ENCODE data around the gene ADGRL3. TPM values are rescaled to one million over a fixed set of nuclear protein-coding genes. Genes with fewer than 3 reads are reported as not detected.
A peak's percentile ranks its signal among the peaks of the same experiment; 100 is the strongest.

Gene ADGRL3
- total RNA-seq, 1 donor from 2014 or later: 44.8 TPM

DNA sequence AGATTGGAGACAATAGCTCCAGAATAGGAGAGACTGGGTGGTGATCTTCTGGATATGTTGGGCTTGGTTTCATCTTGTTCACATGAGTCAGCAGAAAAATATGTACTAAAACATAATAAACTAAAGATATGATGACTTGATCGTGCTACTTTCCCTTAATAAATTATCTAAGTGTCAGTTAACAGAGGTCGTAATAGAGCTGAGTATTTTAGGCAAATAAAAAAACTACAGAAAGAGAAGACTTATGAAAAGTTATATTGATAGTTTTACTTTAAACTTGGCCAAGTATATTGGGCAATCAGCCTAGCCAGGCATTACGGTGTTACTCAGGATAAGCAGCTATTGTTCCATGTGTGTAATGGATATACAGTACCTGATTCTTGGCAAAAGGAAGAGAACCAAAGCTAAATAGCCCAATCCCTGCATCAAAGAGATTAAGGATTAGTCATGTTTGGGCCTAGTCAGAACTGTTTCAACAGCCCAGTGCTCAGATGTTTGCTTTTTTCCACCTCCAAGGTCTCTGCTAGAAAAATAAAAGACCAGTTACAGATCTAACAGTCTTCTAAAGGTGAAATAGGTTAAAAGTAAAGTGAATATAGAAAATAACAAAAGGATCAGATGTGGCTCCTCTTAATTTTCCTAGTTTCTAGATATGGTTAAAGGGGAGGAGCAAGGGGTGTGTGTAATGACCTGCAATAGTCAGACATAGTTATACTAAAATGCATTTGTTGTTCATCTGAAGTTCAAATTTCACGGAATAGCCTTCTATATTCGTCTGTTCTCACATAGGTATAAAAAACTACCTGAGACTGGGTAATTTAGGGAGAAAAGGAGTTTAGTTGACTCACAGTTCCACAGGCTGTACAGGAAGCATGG is 262.6 kb downstream of the ADGRL3 start:
- Mint-ChIP-seq H3K4me3 (ENCODE audit: unreplicated experiment) (no peak overlapping the region), H3K27ac (ENCODE audit: unreplicated experiment) (peak overlapping the region; percentile 57), H3K9me3 (ENCODE audit: unreplicated experiment) (no peaks in the 10 kb centered on the region), H3K27me3 (ENCODE audit: unreplicated experiment) (no peaks in the 10 kb centered on the region), H3K36me3 (ENCODE audit: low read depth, unreplicated experiment) (no peaks in the 10 kb centered on the region), H3K4me1 (ENCODE audit: unreplicated experiment) (peaks cover 6% of the 10 kb centered on the region)
- DNase-seq (ENCODE audit: low spot score): no peak
- TF ChIP-seq, protein P1, sequence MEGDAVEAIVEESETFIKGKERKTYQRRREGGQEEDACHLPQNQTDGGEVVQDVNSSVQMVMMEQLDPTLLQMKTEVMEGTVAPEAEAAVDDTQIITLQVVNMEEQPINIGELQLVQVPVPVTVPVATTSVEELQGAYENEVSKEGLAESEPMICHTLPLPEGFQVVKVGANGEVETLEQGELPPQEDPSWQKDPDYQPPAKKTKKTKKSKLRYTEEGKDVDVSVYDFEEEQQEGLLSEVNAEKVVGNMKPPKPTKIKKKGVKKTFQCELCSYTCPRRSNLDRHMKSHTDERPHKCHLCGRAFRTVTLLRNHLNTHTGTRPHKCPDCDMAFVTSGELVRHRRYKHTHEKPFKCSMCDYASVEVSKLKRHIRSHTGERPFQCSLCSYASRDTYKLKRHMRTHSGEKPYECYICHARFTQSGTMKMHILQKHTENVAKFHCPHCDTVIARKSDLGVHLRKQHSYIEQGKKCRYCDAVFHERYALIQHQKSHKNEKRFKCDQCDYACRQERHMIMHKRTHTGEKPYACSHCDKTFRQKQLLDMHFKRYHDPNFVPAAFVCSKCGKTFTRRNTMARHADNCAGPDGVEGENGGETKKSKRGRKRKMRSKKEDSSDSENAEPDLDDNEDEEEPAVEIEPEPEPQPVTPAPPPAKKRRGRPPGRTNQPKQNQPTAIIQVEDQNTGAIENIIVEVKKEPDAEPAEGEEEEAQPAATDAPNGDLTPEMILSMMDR (IDR thresholded peaks at IDR 0.05; ENCODE audit: unreplicated experiment): no peak

DNA sequence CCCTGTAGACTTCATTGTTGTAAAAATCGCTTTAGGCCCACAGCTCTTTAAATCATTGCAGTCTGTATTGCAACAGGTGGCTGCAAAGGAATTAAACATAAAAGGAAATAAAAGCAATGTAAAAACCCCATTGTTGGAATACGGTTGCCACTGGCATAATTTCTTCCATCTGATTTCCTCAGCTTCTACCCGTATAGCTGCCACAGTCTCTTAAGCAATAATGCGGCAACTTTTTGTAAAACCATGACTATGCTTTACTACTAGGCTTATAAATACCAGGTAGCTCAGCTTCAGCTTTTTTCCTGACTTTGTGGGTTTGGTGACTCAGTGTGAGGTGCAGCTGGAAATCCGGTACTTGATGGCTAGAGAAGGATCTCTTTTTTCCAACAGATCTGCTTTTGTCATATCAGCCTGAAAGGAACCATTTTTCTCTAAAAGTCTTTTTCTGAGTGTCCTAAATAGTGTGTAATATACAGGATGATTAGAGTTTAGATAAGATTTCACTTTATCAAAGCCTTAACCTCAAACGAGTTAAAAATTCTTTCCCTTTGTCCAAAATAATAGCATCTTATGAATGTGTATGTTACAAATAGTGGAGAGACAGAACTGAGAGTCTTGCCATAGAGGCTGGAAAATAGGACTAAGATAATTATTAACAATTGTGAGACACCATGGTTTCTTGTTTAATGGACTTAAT is 268.0 kb downstream of the ADGRL3 start:
- Mint-ChIP-seq H3K9me3 (ENCODE audit: unreplicated experiment) (no peaks in the 10 kb centered on the region), H3K27ac (ENCODE audit: unreplicated experiment) (no peak overlapping the region), H3K4me1 (ENCODE audit: unreplicated experiment) (peaks cover 1% of the 10 kb centered on the region), H3K4me3 (ENCODE audit: unreplicated experiment) (no peak overlapping the region), H3K36me3 (ENCODE audit: low read depth, unreplicated experiment) (no peaks in the 10 kb centered on the region), H3K27me3 (ENCODE audit: unreplicated experiment) (no peaks in the 10 kb centered on the region)
- TF ChIP-seq, protein P1 (IDR thresholded peaks at IDR 0.05; ENCODE audit: unreplicated experiment): no peak
- DNase-seq (ENCODE audit: low spot score): no peak

DNA sequence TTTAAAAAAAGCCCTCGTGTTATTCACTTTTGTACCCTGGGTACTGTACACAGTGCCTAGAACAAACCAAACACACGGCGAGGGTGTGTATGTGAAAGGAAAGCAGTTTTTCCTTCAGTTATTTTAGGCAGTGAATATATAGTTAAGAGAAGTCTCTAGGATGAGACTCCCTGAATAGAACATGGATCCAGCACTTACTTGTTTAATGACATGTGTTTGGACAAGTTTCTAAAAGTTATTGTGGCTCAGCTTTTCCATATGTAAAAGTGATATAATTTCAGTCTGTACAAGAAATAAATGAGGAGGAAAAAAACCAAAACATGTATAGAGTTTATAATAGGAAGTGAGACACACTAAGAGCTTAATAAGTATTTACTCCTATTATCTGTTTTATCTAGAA is 273.2 kb downstream of the ADGRL3 start:
- Mint-ChIP-seq H3K27ac (ENCODE audit: unreplicated experiment) (no peak overlapping the region), H3K9me3 (ENCODE audit: unreplicated experiment) (no peaks in the 10 kb centered on the region), H3K27me3 (ENCODE audit: unreplicated experiment) (no peaks in the 10 kb centered on the region), H3K4me1 (ENCODE audit: unreplicated experiment) (no peaks in the 10 kb centered on the region), H3K4me3 (ENCODE audit: unreplicated experiment) (no peak overlapping the region), H3K36me3 (ENCODE audit: low read depth, unreplicated experiment) (no peaks in the 10 kb centered on the region)
- DNase-seq (ENCODE audit: low spot score): no peak
- TF ChIP-seq, protein P1 (IDR thresholded peaks at IDR 0.05; ENCODE audit: unreplicated experiment): no peak

DNA sequence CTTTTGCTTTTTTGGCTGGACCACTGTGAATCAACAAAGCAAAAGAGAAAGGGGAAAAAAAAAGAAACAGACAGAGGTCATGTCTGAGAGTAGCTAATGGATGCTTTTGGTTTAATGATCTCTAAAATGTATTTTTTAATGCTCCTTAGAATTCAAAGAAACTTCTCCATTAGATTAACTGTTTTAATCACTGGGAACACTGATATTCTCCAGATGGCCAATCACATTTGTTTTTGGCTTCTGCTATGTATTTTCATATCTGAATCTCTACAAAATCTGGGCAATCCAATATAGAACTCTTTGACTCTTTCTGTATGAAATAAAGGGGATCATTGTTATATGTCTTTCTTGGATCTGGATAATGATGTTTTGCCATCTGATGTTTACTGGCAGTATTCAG is 278.2 kb downstream of the ADGRL3 start:
- Mint-ChIP-seq H3K4me3 (ENCODE audit: unreplicated experiment) (no peak overlapping the region), H3K36me3 (ENCODE audit: low read depth, unreplicated experiment) (no peaks in the 10 kb centered on the region), H3K27me3 (ENCODE audit: unreplicated experiment) (no peaks in the 10 kb centered on the region), H3K27ac (ENCODE audit: unreplicated experiment) (no peak overlapping the region), H3K9me3 (ENCODE audit: unreplicated experiment) (no peaks in the 10 kb centered on the region), H3K4me1 (ENCODE audit: unreplicated experiment) (no peaks in the 10 kb centered on the region)
- TF ChIP-seq, protein P1 (IDR thresholded peaks at IDR 0.05; ENCODE audit: unreplicated experiment): no peak
- no peak for DNase-seq (ENCODE audit: low spot score)

DNA sequence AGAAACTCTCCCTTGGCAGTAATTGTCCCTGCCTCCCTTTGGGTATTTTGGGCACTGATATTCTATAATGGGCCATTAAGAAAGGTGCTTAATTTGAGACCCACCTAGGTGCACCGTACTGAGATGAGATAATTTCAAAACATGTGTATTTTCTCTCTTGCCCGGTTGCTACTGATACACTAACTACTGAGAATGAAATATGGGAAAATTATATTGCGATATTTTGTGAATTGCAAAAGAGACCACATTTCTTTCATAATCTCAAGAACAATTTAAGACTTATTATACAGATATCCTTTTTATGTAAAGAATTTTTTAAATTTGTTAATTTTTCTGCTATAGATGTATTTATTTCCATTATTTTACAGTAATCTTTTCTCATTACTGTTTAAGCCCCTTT is 284.9 kb downstream of the ADGRL3 start:
- no peaks in the 10 kb centered on the region for H3K9me3 Mint-ChIP-seq (ENCODE audit: unreplicated experiment)
- no peaks in the 10 kb centered on the region for H3K36me3 Mint-ChIP-seq (ENCODE audit: low read depth, unreplicated experiment)
- TF ChIP-seq, protein P1 (IDR thresholded peaks at IDR 0.05; ENCODE audit: unreplicated experiment): no peak
- H3K27ac Mint-ChIP-seq (ENCODE audit: unreplicated experiment): no peak overlapping the region
- H3K27me3 Mint-ChIP-seq (ENCODE audit: unreplicated experiment): no peaks in the 10 kb centered on the region
- no peak overlapping the region for H3K4me3 Mint-ChIP-seq (ENCODE audit: unreplicated experiment)
- no peak for DNase-seq (ENCODE audit: low spot score)
- H3K4me1 Mint-ChIP-seq (ENCODE audit: unreplicated experiment): peaks cover 3% of the 10 kb centered on the region

All from endothelial cell (in vitro differentiated cells).